Testis (tissue), 2 donors: ENCODE results near the gene IL1B.

Experiments
- POLR2A ChIP-seq: fragments of 450-650 bp; IDR thresholded peaks from one replicate; pipeline ENCODE4 v1.6.1; 2017; ENCODE audit warnings: antibody characterized with exemption, mild to moderate bottlenecking, moderate library complexity
- TF ChIP-seq, protein P1 (sequence below), 3 experiments: fragments of 450-650 bp in 2 of 3; fragments of 200-600 bp in 1 of 3; sonication (generic) in 1 of 3; IDR thresholded peaks; one replicate each; pipeline ENCODE4 v1.5.1; 2016 to 2019; ENCODE audit warnings: antibody characterized with exemption in 3 of 3, mild to moderate bottlenecking in 2 of 3, moderate library complexity in 1 of 3

DNA sequence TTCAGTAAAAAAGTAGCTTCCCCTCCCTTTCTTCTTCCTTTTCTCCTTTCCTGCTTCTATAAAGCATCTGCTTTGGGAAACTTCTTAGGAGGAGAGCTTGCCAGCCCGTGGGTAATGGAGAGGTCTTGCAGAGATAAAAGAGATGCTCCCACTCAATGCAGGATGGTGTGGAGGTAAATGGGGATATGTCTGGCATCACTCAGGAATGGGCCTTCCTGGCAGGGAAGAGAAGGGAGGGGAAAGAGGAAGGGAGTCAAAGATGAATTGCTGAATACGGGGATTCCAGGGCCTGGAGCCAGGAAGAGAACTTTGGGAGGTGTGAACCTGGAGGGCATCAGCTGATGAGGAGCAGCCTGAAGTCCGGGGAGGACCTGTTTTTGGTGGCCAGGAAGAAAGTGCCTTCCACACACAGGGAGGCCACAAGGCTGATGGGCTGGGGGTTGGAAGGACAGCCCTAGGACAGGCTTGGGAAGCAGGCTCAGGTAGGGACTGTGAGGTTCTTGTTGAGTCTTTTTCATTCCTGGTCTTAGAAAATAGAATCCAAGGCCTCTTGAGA is 25.2 kb downstream of the IL1B start:
- TF ChIP-seq, protein P1, sequence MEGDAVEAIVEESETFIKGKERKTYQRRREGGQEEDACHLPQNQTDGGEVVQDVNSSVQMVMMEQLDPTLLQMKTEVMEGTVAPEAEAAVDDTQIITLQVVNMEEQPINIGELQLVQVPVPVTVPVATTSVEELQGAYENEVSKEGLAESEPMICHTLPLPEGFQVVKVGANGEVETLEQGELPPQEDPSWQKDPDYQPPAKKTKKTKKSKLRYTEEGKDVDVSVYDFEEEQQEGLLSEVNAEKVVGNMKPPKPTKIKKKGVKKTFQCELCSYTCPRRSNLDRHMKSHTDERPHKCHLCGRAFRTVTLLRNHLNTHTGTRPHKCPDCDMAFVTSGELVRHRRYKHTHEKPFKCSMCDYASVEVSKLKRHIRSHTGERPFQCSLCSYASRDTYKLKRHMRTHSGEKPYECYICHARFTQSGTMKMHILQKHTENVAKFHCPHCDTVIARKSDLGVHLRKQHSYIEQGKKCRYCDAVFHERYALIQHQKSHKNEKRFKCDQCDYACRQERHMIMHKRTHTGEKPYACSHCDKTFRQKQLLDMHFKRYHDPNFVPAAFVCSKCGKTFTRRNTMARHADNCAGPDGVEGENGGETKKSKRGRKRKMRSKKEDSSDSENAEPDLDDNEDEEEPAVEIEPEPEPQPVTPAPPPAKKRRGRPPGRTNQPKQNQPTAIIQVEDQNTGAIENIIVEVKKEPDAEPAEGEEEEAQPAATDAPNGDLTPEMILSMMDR (IDR thresholded peaks at IDR 0.05): no peak
- no peak for TF ChIP-seq POLR2A
